GM23338 (cell line): ENCODE results near the gene GLG1. TPM values are rescaled to one million over a fixed set of nuclear protein-coding genes. Genes with fewer than 3 reads are reported as not detected.
"Not testable (repeated sequence)": the region's sequence is repeated elsewhere in the genome, so short reads cannot be mapped to it uniquely, and the experiment has no call there.

Source experiments
- ATAC-seq: fragments of 200-7000 bp; cut with Tn5 transposase; 3 replicates; pipeline ENCODE4 v1.9.1; 2020
- DNase-seq: peaks from one replicate; pipeline ENCODE4 v3.0.0-alpha.2; 2015; ENCODE audit warnings: low spot score
- H2AFZ ChIP-seq: fragments of 200-600 bp; sonication (generic); 2 replicates; pipeline ENCODE4 v1.8.0; 2016; ENCODE audit warnings: antibody characterized with exemption, mild to moderate bottlenecking, moderate library complexity
- H3F3A ChIP-seq: fragments of 200-600 bp; sonication (generic); replicated peaks from 2 replicates; pipeline ENCODE4 v1.8.0; 2017; ENCODE audit warnings: antibody characterized with exemption, mixed run types, low read depth
- H3K27ac ChIP-seq: fragments of 200-600 bp; sonication (generic); 2 replicates; pipeline ENCODE4 v1.6.1; 2016; ENCODE audit warnings: low read depth
- H3K27me3 ChIP-seq: fragments of 200-600 bp; sonication (generic); 2 replicates; pipeline ENCODE4 v1.8.0; 2016; ENCODE audit warnings: mild to moderate bottlenecking, mixed run types, moderate library complexity; ENCODE audit not compliant: insufficient read depth
- H3K36me3 ChIP-seq: fragments of 200-600 bp; sonication (generic); 2 replicates; pipeline ENCODE4 v1.8.0; 2016; ENCODE audit warnings: mild to moderate bottlenecking; ENCODE audit not compliant: insufficient read depth
- H3K4me1 ChIP-seq: fragments of 200-600 bp; sonication (generic); 2 replicates; pipeline ENCODE4 v1.8.0; 2016; ENCODE audit warnings: mild to moderate bottlenecking, moderate library complexity; ENCODE audit not compliant: insufficient read depth
- H3K4me2 ChIP-seq: fragments of 200-600 bp; sonication (generic); 2 replicates; pipeline ENCODE4 v1.7.1; 2017; ENCODE audit warnings: mixed run types
- H3K4me3 ChIP-seq: fragments of 200-600 bp; sonication (generic); 2 replicates; pipeline ENCODE4 v1.6.1; 2016; ENCODE audit warnings: mixed run types
- H3K79me2 ChIP-seq: fragments of 200-600 bp; sonication (generic); replicated peaks from 2 replicates; pipeline ENCODE4 v1.8.0; 2017; ENCODE audit warnings: mild to moderate bottlenecking; ENCODE audit not compliant: insufficient read depth
- H3K9me2 ChIP-seq: fragments of 200-600 bp; sonication (generic); 2 replicates; pipeline ENCODE4 v1.8.0; 2017; ENCODE audit not compliant: insufficient read depth
- H4K20me1 ChIP-seq: fragments of 200-600 bp; sonication (generic); replicated peaks from 2 replicates; pipeline ENCODE4 v1.8.0; 2017; ENCODE audit warnings: mild to moderate bottlenecking; ENCODE audit not compliant: insufficient read depth
- H3K27ac Mint-ChIP-seq: 2 replicates; pipeline ENCODE4 v1.8.0; 2020; ENCODE audit warnings: inconsistent platforms, mild to moderate bottlenecking, moderate library complexity, mixed read lengths
- H3K27me3 Mint-ChIP-seq: 3 replicates; pipeline ENCODE4 v1.8.0; 2022; ENCODE audit warnings: low read depth, mild to moderate bottlenecking, moderate library complexity, mixed read lengths, inconsistent platforms; ENCODE audit not compliant: insufficient read depth, poor library complexity
- H3K36me3 Mint-ChIP-seq: 3 replicates; pipeline ENCODE4 v1.8.0; 2021; ENCODE audit warnings: low read depth, mild to moderate bottlenecking, inconsistent platforms, moderate library complexity, mixed read lengths
- H3K4me1 Mint-ChIP-seq: 3 replicates; pipeline ENCODE4 v1.8.0; 2020; ENCODE audit warnings: mild to moderate bottlenecking, inconsistent platforms, mixed read lengths
- H3K4me3 Mint-ChIP-seq: 3 replicates; pipeline ENCODE4 v1.8.0; 2021; ENCODE audit warnings: moderate library complexity, mild to moderate bottlenecking, inconsistent platforms, mixed read lengths
- H3K9me3 Mint-ChIP-seq: 3 replicates; pipeline ENCODE4 v1.8.0; 2020; ENCODE audit warnings: moderate library complexity, mild to moderate bottlenecking, inconsistent platforms, mixed read lengths
- CREB1 ChIP-seq: fragments of 250-450 bp; sonication (Bioruptor Pico); IDR thresholded peaks from 2 replicates; pipeline ENCODE4 v1.5.0; 2020; ENCODE audit warnings: low read depth, mild to moderate bottlenecking, moderate library complexity
- CTCF ChIP-seq, 2 experiments: fragments of 200-600 bp in 1 of 2; sonication (generic) in 1 of 2; conservative IDR thresholded peaks; 2 replicates each; pipeline versions ENCODE4 v1.5.1 to v1.6.1; 2016 to 2017; ENCODE audit warnings: antibody characterized with exemption in 2 of 2, low read depth in 2 of 2, mild to moderate bottlenecking in 2 of 2, moderate library complexity in 1 of 2
- ETS1 ChIP-seq: IDR thresholded peaks from 2 replicates; pipeline ENCODE4 v1.6.1; 2016; ENCODE audit warnings: antibody characterized with exemption
- EZH2 ChIP-seq: fragments of 200-600 bp; sonication (generic); IDR thresholded peaks from one replicate; pipeline ENCODE4 v1.8.0; 2017; ENCODE audit warnings: antibody characterized with exemption, mild to moderate bottlenecking, low read depth; ENCODE audit not compliant: unreplicated experiment
- EZH2phosphoT487 ChIP-seq: fragments of 200-600 bp; sonication (generic); IDR thresholded peaks from one replicate; pipeline ENCODE4 v1.8.1; 2018; ENCODE audit warnings: antibody characterized with exemption; ENCODE audit not compliant: unreplicated experiment
- NANOG ChIP-seq: IDR thresholded peaks from 2 replicates; pipeline ENCODE4 v1.6.1; 2016; ENCODE audit warnings: antibody characterized with exemption, borderline replicate concordance
- POLR2AphosphoS5 ChIP-seq: IDR thresholded peaks from 2 replicates; pipeline ENCODE4 v1.6.1; 2016; ENCODE audit warnings: antibody characterized with exemption, low read depth
- REST ChIP-seq: IDR thresholded peaks from one replicate; pipeline ENCODE4 v1.6.1; 2018; ENCODE audit warnings: antibody characterized with exemption; ENCODE audit not compliant: unreplicated experiment
- STAT1 ChIP-seq: IDR thresholded peaks from one replicate; pipeline ENCODE4 v1.6.1; 2016; ENCODE audit warnings: antibody characterized with exemption; ENCODE audit not compliant: unreplicated experiment
- ZNF114 ChIP-seq: fragments of 250-450 bp; sonication (Bioruptor Pico); IDR thresholded peaks from 2 replicates; pipeline ENCODE4 v1.5.0; 2020; ENCODE audit warnings: mild to moderate bottlenecking, moderate library complexity
- ZNF331 ChIP-seq: fragments of 250-450 bp; sonication (Bioruptor Pico); IDR thresholded peaks from 2 replicates; pipeline ENCODE4 v1.5.0; 2020; ENCODE audit warnings: low read depth, mild to moderate bottlenecking, moderate library complexity
- polyA plus RNA-seq: library from polyadenylated mRNA; unstranded; fragments of >200 nt; fragmentation: Nextera tagmentation; extraction: Ambion mirVana; gene quantifications from 2 replicates; pipeline ENCODE4 v1.2.1, GENCODE V29; 2016
- total RNA-seq: library from RNA; depleted of rRNA; stranded (reverse); fragments of >200 nt; shearing (Covaris generic); gene quantifications from 2 replicates; pipeline ENCODE4 v1.2.3, GENCODE V29; 2014

The GLG1 gene
- total and polyA plus RNA-seq, 2 experiments from 2014 or later: 61.2 to 211 TPM

GRCh38 chr16:74534650-74535049, 72.3 kb downstream of the GLG1 start:
- H3K4me1 Mint-ChIP-seq, H3K4me1 ChIP-seq, H3K27me3 ChIP-seq, H3K27ac Mint-ChIP-seq, ATAC-seq, H3K9me3 Mint-ChIP-seq, H2AFZ ChIP-seq, H3K36me3 Mint-ChIP-seq, H4K20me1 ChIP-seq, H3F3A ChIP-seq, H3K9me2 ChIP-seq, DNase-seq, H3K4me2 ChIP-seq, H3K27ac ChIP-seq, H3K4me3 Mint-ChIP-seq, H3K27me3 Mint-ChIP-seq, H3K36me3 ChIP-seq, H3K4me3 ChIP-seq: not testable (repeated sequence)
- H3K79me2 ChIP-seq: peaks cover 30% of the 10 kb centered on the region

- H3K27me3 ChIP-seq: no peaks in the 10 kb centered on the region
- ATAC-seq: no peak
- H3K27ac ChIP-seq: no peak overlapping the region
- H3K9me3 Mint-ChIP-seq: no peaks in the 10 kb centered on the region; the same call in 2 of the 3 replicates
- no peak overlapping the region for H3K4me3 Mint-ChIP-seq
- no peaks in the 10 kb centered on the region; the same call in 1 of the 2 replicates for H3K79me2 ChIP-seq
- H3K4me1 ChIP-seq: no peaks in the 10 kb centered on the region
- H3K36me3 Mint-ChIP-seq: peaks cover 30% of the 10 kb centered on the region; the same call in 2 of the 3 replicates
- no peak for DNase-seq
- H3K27ac Mint-ChIP-seq: no peak overlapping the region
- H3K9me2 ChIP-seq: no peaks in the 10 kb centered on the region
- H3K4me2 ChIP-seq: no peak overlapping the region
- H3F3A ChIP-seq: no peaks in the 10 kb centered on the region
- no peaks in the 10 kb centered on the region for H3K4me1 Mint-ChIP-seq
- H2AFZ ChIP-seq: no peak overlapping the region
- no peaks in the 10 kb centered on the region; the same call in 1 of the 2 replicates for H3K36me3 ChIP-seq
- TF ChIP-seq POLR2AphosphoS5 (no peak), ZNF114 (CRISPR knock-in tag) (no peak), NANOG (no peak)
- no peaks in the 10 kb centered on the region; the same call in 1 of the 2 replicates for H4K20me1 ChIP-seq
- no peaks in the 10 kb centered on the region for H3K27me3 Mint-ChIP-seq
- no peak overlapping the region for H3K4me3 ChIP-seq
Measured at GRCh38 chr16:74524926-74525325, 82.0 kb downstream of the GLG1 start.

- H3K27me3 Mint-ChIP-seq: no peaks in the 10 kb centered on the region
- H3K9me3 Mint-ChIP-seq: no peaks in the 10 kb centered on the region; the same call in 2 of the 3 replicates
- H3K9me2 ChIP-seq: no peaks in the 10 kb centered on the region
- no peak overlapping the region for H2AFZ ChIP-seq
- H3K4me3 Mint-ChIP-seq: no peak overlapping the region
- H3K4me1 Mint-ChIP-seq: no peaks in the 10 kb centered on the region
- no peaks in the 10 kb centered on the region; the same call in 1 of the 2 replicates for H4K20me1 ChIP-seq
- no peaks in the 10 kb centered on the region; the same call in 1 of the 2 replicates for H3K36me3 ChIP-seq
- no peak overlapping the region for H3K27ac ChIP-seq
- H3K79me2 ChIP-seq: no peaks in the 10 kb centered on the region; the same call in 1 of the 2 replicates
- ATAC-seq (no peak), DNase-seq (no peak)
- H3K27me3 ChIP-seq: no peaks in the 10 kb centered on the region
- no peak overlapping the region for H3K4me3 ChIP-seq
- no peak overlapping the region for H3K4me2 ChIP-seq
- H3F3A ChIP-seq: no peaks in the 10 kb centered on the region
- H3K27ac Mint-ChIP-seq: no peak overlapping the region
- H3K36me3 Mint-ChIP-seq: peaks cover 30% of the 10 kb centered on the region; the same call in 2 of the 3 replicates
- no peaks in the 10 kb centered on the region for H3K4me1 ChIP-seq
- TF ChIP-seq EZH2phosphoT487 (no peak), ZNF331 (no peak), EZH2 (no peak), STAT1 (no peak), REST (no peak), NANOG (no peak), POLR2AphosphoS5 (no peak), ETS1 (no peak), CREB1 (CRISPR knock-in tag) (no peak), CTCF (conservative IDR thresholded peaks at IDR 0.05; ENCODE audit: low read depth in 2 of 2) (no peak), ZNF114 (CRISPR knock-in tag) (no peak)
Measured at GRCh38 chr16:74524117-74524516, 82.8 kb downstream of the GLG1 start.
